ENCODE results near the gene ANKRD34A.

DNA sequence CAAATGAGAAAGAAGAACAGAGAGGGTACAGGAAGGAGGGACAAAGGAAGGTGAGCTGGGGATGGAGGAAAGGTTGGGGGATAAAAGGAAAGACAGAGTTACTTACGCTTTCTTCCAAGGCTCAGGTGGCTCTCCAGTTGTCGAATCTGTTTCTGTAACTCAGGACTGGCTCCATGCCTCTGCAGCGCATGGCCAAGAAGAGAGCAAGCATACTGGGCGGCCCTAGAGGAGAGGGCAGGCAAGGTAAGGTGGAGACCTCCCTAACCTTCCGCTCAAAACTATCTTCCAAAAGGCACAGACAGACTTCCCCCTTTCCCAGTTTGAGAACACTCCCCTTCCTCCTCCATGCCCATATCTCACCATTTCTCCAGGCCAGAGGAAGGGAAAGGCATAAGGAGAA, 46.8 kb downstream of the ANKRD34A start:
- TF ChIP-seq, protein P1, sequence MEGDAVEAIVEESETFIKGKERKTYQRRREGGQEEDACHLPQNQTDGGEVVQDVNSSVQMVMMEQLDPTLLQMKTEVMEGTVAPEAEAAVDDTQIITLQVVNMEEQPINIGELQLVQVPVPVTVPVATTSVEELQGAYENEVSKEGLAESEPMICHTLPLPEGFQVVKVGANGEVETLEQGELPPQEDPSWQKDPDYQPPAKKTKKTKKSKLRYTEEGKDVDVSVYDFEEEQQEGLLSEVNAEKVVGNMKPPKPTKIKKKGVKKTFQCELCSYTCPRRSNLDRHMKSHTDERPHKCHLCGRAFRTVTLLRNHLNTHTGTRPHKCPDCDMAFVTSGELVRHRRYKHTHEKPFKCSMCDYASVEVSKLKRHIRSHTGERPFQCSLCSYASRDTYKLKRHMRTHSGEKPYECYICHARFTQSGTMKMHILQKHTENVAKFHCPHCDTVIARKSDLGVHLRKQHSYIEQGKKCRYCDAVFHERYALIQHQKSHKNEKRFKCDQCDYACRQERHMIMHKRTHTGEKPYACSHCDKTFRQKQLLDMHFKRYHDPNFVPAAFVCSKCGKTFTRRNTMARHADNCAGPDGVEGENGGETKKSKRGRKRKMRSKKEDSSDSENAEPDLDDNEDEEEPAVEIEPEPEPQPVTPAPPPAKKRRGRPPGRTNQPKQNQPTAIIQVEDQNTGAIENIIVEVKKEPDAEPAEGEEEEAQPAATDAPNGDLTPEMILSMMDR (IDR thresholded peaks at IDR 0.05), result no peak
- no peak for TF ChIP-seq ZFX (IDR thresholded peaks at IDR 0.05; ENCODE audit: borderline replicate concordance)
